CD4-positive, alpha-beta T cell (primary cell): Measurements from ENCODE around the gene LDLR. TPM values are rescaled to one million over a fixed set of nuclear protein-coding genes. Genes with fewer than 3 reads are reported as not detected.

Experiments
- ATAC-seq: fragments of 200-7000 bp; cut with Tn5 transposase; one replicate; pipeline ENCODE4 v1.10.0; 2022; ENCODE audit warnings: mild to moderate bottlenecking; ENCODE audit not compliant: poor library complexity
- CTCF ChIA-PET: fragments of 350-600 bp; sonication (Branson Sonifier 250); formaldehyde crosslinking; loops from one replicate; lab custom pipeline; 2021; ENCODE audit warnings: antibody characterized with exemption, inconsistent platforms; lab: Charles Lee
- POLR2A ChIA-PET: fragments of 350-600 bp; sonication (Branson Sonifier 250); formaldehyde crosslinking; loops from one replicate; lab custom pipeline; 2021; ENCODE audit warnings: antibody characterized with exemption, inconsistent platforms; lab: Charles Lee
- DNase-seq, 14 experiments: peaks; one replicate each; pipeline ENCODE4 v3.0.0-alpha.2; 2013 to 2020; ENCODE audit warnings: mixed read lengths in 2 of 14
- H3K27ac ChIP-seq, 2 donors: one replicate each; pipeline versions ENCODE4 v1.5.1 to v1.7.0; 2013; ENCODE audit warnings: low read length in 2 of 2, low read depth in 1 of 2, mild to moderate bottlenecking in 1 of 2
- H3K27me3 ChIP-seq, 2 experiments: 1 replicate in 1 of 2; 2 replicates in 1 of 2; pipeline versions ENCODE4 v1.6.1 to v1.7.0; 2013; ENCODE audit warnings: low read length in 2 of 2, control low read depth in 1 of 2, mild to moderate bottlenecking in 1 of 2, moderate library complexity in 1 of 2; ENCODE audit not compliant: insufficient read depth in 2 of 2, control insufficient read depth in 1 of 2
- H3K36me3 ChIP-seq: one replicate; pipeline ENCODE4 v1.6.1; 2013; ENCODE audit warnings: low read length, control low read depth; ENCODE audit not compliant: insufficient read depth
- H3K4me1 ChIP-seq: one replicate; pipeline ENCODE4 v1.6.1; 2013; ENCODE audit warnings: low read length, control low read depth; ENCODE audit not compliant: insufficient read depth
- H3K4me3 ChIP-seq: one replicate; pipeline ENCODE4 v1.5.1; 2013; ENCODE audit warnings: mild to moderate bottlenecking, low read length, moderate library complexity
- H3K9me3 ChIP-seq, 2 experiments: 1 replicate in 1 of 2; 2 replicates in 1 of 2; pipeline versions ENCODE4 v1.6.1 to v1.7.0; 2013; ENCODE audit warnings: low read length in 2 of 2, mild to moderate bottlenecking in 2 of 2, control low read depth in 1 of 2, moderate library complexity in 1 of 2; ENCODE audit not compliant: control insufficient read depth in 1 of 2, insufficient read depth in 1 of 2
- H3K27ac Mint-ChIP-seq: one replicate; pipeline ENCODE4 v1.8.0; 2020; ENCODE audit warnings: mixed read lengths
- H3K27me3 Mint-ChIP-seq: one replicate; pipeline ENCODE4 v1.8.0; 2021; ENCODE audit warnings: mixed read lengths
- H3K36me3 Mint-ChIP-seq: one replicate; pipeline ENCODE4 v1.8.0; 2021; ENCODE audit warnings: low read depth, mixed read lengths
- H3K4me1 Mint-ChIP-seq: one replicate; pipeline ENCODE4 v1.8.0; 2021; ENCODE audit warnings: low read depth, mixed read lengths
- H3K4me3 Mint-ChIP-seq: one replicate; pipeline ENCODE4 v1.8.0; 2020; ENCODE audit warnings: mild to moderate bottlenecking, mixed read lengths
- H3K9me3 Mint-ChIP-seq: one replicate; pipeline ENCODE4 v1.8.0; 2020; ENCODE audit warnings: mixed read lengths
- CTCF ChIP-seq: fragments of 200-600 bp; IDR thresholded peaks from one replicate; pipeline ENCODE4 v1.8.0; 2022; ENCODE audit warnings: antibody characterized with exemption, mild to moderate bottlenecking
- intact Hi-C, 2 experiments: fragments of 100-400 bp; cut with DNase I in 1 of 2; cut with micrococcal nuclease in 1 of 2; formaldehyde crosslinking; loops; one replicate each; pipeline versions ENCODE4 v1.15.1 to v1.9.0; 2023 to 2025; cut with DNase I, micrococcal nuclease
- total RNA-seq, 174 experiments: library from RNA in 2 of 174; stranded (reverse) in 2 of 174; gene quantifications; one replicate each; pipeline ENCODE4 v1.2.3 and lab custom pipeline; 2021 to 2026

LDLR gene
- total RNA-seq, 2 experiments from 2014 or later, result 32.5 to 34.0 TPM

DNA sequence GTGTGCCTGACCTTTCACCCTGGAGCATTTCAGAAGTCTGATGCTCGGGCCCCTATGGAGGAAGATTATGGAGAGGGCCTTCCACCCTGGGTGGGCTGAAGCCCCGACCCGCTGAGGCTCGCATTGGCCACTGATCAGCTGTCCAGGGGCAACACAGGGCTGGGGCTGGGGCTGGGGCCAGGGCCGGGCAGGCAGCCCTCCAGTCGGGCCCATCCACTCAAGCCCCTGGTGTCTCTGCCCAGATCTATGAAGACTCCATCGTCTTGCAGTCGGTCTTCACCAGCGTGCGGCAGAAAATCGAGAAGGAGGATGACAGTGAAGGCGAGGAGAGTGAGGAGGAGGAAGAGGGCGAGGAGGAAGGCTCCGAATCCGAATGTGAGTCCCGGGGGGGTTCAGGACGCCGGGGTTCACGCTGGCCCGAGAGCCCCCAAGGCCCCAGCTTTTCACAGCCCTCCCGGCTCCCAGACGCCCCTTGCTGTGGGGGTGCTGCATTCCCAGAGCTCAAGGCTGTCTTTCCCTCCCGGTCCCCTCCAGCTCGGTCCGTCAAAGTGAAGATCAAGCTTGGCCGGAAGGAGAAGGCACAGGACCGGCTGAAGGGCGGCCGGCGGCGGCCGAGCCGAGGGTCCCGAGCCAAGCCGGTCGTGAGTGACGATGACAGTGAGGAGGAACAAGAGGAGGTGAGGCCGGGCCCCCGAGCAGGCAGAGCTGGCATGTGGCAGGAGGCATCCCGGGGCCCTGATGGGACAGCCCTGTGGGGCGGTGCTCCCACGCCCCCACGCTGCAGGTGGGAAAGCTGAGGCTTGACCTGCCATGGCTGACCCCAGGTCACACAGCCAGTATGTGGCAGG, 29.5 kb upstream of the LDLR start:
- Mint-ChIP-seq H3K27me3 (no peaks in the 10 kb centered on the region), H3K9me3 (no peaks in the 10 kb centered on the region), H3K27ac (no peak overlapping the region), H3K36me3 (peaks cover 31% of the 10 kb centered on the region), H3K4me1 (no peaks in the 10 kb centered on the region), H3K4me3 (no peak overlapping the region)
- Histone ChIP-seq H3K36me3 (peaks cover 42% of the 10 kb centered on the region), H3K4me1 (no peaks in the 10 kb centered on the region), H3K27me3 (no peaks in the 10 kb centered on the region), H3K27ac (no peak overlapping the region), H3K4me3 (no peak overlapping the region), H3K9me3 (no peaks in the 10 kb centered on the region)
- ChIA-PET CTCF (no interaction called here), POLR2A (interaction anchor here (1.1 kb wide), 1 partner anchor 33 kb away, joined by 3 read pairs; no protein-coding TSS in a partner anchor)
- no peak for DNase-seq
- intact Hi-C loops, result no loop called here
- no peak for ATAC-seq
- TF ChIP-seq CTCF, result no peak

DNA sequence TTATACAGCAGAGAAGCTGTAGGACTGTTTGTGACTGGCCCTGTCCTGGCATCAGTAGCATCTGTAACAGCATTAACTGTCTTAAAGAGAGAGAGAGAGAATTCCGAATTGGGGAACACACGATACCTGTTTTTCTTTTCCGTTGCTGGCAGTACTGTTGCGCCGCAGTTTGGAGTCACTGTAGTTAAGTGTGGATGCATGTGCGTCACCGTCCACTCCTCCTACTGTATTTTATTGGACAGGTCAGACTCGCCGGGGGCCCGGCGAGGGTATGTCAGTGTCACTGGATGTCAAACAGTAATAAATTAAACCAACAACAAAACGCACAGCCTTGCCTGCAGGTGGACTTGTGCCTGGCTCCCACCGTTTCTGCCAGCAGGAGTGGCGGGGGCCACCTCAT, 27.3 kb upstream of the LDLR start:
- no peak overlapping the region for H3K27ac ChIP-seq
- CTCF ChIA-PET, result no interaction called here
- peaks cover 31% of the 10 kb centered on the region for H3K36me3 ChIP-seq
- Mint-ChIP-seq H3K27me3 (no peaks in the 10 kb centered on the region), H3K9me3 (no peaks in the 10 kb centered on the region), H3K27ac (no peak overlapping the region), H3K4me1 (no peaks in the 10 kb centered on the region), H3K36me3 (peaks cover 30% of the 10 kb centered on the region), H3K4me3 (no peak overlapping the region)
- DNase-seq (no peak), ATAC-seq (no peak)
- TF ChIP-seq CTCF, result no peak
- POLR2A ChIA-PET, result no interaction called here
- H3K9me3 ChIP-seq, result peaks cover 0 to under 1% of the 10 kb centered on the region in 2 experiments
- H3K4me1 ChIP-seq, result no peaks in the 10 kb centered on the region
- no peaks in the 10 kb centered on the region for H3K27me3 ChIP-seq
- intact Hi-C loops, result no loop called here
- H3K4me3 ChIP-seq, result no peak overlapping the region

DNA sequence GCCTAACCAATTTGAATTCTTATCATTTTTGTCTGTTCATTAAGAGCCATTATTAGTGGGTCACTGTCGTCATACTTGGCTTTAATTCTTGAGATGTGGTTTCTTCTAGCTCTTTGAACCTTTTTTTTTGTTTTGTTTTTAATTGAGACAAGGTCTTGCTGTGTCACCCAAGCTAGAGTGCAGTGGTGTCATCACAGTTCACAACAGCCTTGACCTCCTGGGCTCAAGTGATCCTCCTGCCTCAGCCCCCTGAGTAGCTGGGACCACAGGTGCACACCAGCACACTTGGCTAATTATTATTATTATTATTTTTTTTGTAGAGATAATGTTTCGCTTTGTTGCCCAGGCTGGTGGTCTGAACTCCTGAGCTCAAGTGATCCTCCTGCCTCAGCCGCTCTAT, 25.8 kb upstream of the LDLR start:
- Histone ChIP-seq H3K9me3 (peaks cover 0 to 7% of the 10 kb centered on the region in 2 experiments), H3K4me3 (no peak overlapping the region), H3K4me1 (no peaks in the 10 kb centered on the region), H3K27ac (no peak overlapping the region), H3K36me3 (peaks cover 25% of the 10 kb centered on the region), H3K27me3 (no peaks in the 10 kb centered on the region)
- no peak overlapping the region for H3K27ac Mint-ChIP-seq
- H3K4me1 Mint-ChIP-seq, result no peaks in the 10 kb centered on the region
- no peak overlapping the region for H3K4me3 Mint-ChIP-seq
- ATAC-seq (no peak), DNase-seq (no peak)
- POLR2A ChIA-PET, result no interaction called here
- no peaks in the 10 kb centered on the region for H3K9me3 Mint-ChIP-seq
- H3K27me3 Mint-ChIP-seq, result no peaks in the 10 kb centered on the region
- intact Hi-C loops, result no loop called here
- CTCF ChIA-PET, result interaction anchor here (0.6 to 1.2 kb wide), 4 partner anchors 17 to 67 kb away, joined by 3 to 4 read pairs (median 4); no protein-coding TSS in a partner anchor
- peaks cover 36% of the 10 kb centered on the region for H3K36me3 Mint-ChIP-seq
- no peak for TF ChIP-seq CTCF
